ENCODE data around the gene SNX24. TPM values are rescaled to one million over a fixed set of nuclear protein-coding genes. Genes with fewer than 3 reads are reported as not detected.

SNX24 gene
- total RNA-seq, 1 experiment from 2014 or later = 23.5 TPM

GRCh38 chr5:122978644-122979297, 133.4 kb downstream of the SNX24 start:
- TF ChIP-seq CTCF (IDR thresholded peaks at IDR 0.05; ENCODE audit: unreplicated experiment) = no peak
- H3K27ac Mint-ChIP-seq (ENCODE audit: unreplicated experiment) = no peak overlapping the region
- intact Hi-C loops (cut with micrococcal nuclease; ENCODE audit: unreplicated experiment) = no loop called here

GRCh38 chr5:122981846-122982245, 136.4 kb downstream of the SNX24 start:
- Mint-ChIP-seq H3K27me3 (ENCODE audit: unreplicated experiment) (no peaks in the 10 kb centered on the region), H3K4me3 (ENCODE audit: low read depth, unreplicated experiment) (no peak overlapping the region), H3K36me3 (ENCODE audit: insufficient read depth, unreplicated experiment) (peaks cover 3% of the 10 kb centered on the region), H3K9me3 (ENCODE audit: low read depth, unreplicated experiment) (no peaks in the 10 kb centered on the region), H3K4me1 (ENCODE audit: low read depth, unreplicated experiment) (no peaks in the 10 kb centered on the region), H3K27ac (ENCODE audit: unreplicated experiment) (no peak overlapping the region)
- intact Hi-C loops (cut with micrococcal nuclease; ENCODE audit: unreplicated experiment) = no loop called here
- no TSS peak for BruUV-seq (replicated peaks)
- no peak for DNase-seq
- no peak for TF ChIP-seq CTCF (IDR thresholded peaks at IDR 0.05; ENCODE audit: unreplicated experiment)
- CTCF ChIA-PET = interaction anchor here (0.6 kb wide), 1 partner anchor 183 kb away, joined by 3 read pairs; no protein-coding TSS in a partner anchor

More at GRCh38 chr5:122978644-122979297, 133.4 kb downstream of the SNX24 start:
- no peaks in the 10 kb centered on the region for H3K4me1 Mint-ChIP-seq (ENCODE audit: low read depth, unreplicated experiment)
- H3K9me3 Mint-ChIP-seq (ENCODE audit: low read depth, unreplicated experiment) = no peaks in the 10 kb centered on the region
- peaks cover 3% of the 10 kb centered on the region for H3K36me3 Mint-ChIP-seq (ENCODE audit: insufficient read depth, unreplicated experiment)
- H3K27me3 Mint-ChIP-seq (ENCODE audit: unreplicated experiment) = no peaks in the 10 kb centered on the region
- CTCF ChIA-PET = no interaction called here
- no peak overlapping the region for H3K4me3 Mint-ChIP-seq (ENCODE audit: low read depth, unreplicated experiment)
- no TSS peak for BruUV-seq (replicated peaks)
- DNase-seq = no peak

GRCh38 chr5:122982376-122982775, 137.0 kb downstream of the SNX24 start:
- CTCF ChIA-PET = no interaction called here
- no peaks in the 10 kb centered on the region for H3K4me1 Mint-ChIP-seq (ENCODE audit: low read depth, unreplicated experiment)
- DNase-seq = no peak
- H3K27ac Mint-ChIP-seq (ENCODE audit: unreplicated experiment) = no peak overlapping the region
- TF ChIP-seq CTCF (IDR thresholded peaks at IDR 0.05; ENCODE audit: unreplicated experiment) = no peak
- no peak overlapping the region for H3K4me3 Mint-ChIP-seq (ENCODE audit: low read depth, unreplicated experiment)
- BruUV-seq (replicated peaks) = no TSS peak
- H3K27me3 Mint-ChIP-seq (ENCODE audit: unreplicated experiment) = no peaks in the 10 kb centered on the region
- H3K9me3 Mint-ChIP-seq (ENCODE audit: low read depth, unreplicated experiment) = no peaks in the 10 kb centered on the region
- intact Hi-C loops (cut with micrococcal nuclease; ENCODE audit: unreplicated experiment) = no loop called here
- peaks cover 3% of the 10 kb centered on the region for H3K36me3 Mint-ChIP-seq (ENCODE audit: insufficient read depth, unreplicated experiment)

- no peak for DNase-seq
- intact Hi-C loops (cut with micrococcal nuclease; ENCODE audit: unreplicated experiment) = no loop called here
- no TSS peak for BruUV-seq (replicated peaks)
- no peak overlapping the region for H3K4me3 Mint-ChIP-seq (ENCODE audit: low read depth, unreplicated experiment)
- H3K36me3 Mint-ChIP-seq (ENCODE audit: insufficient read depth, unreplicated experiment) = peaks cover 3% of the 10 kb centered on the region
- no peaks in the 10 kb centered on the region for H3K27me3 Mint-ChIP-seq (ENCODE audit: unreplicated experiment)
- no peaks in the 10 kb centered on the region for H3K9me3 Mint-ChIP-seq (ENCODE audit: low read depth, unreplicated experiment)
- H3K4me1 Mint-ChIP-seq (ENCODE audit: low read depth, unreplicated experiment) = no peaks in the 10 kb centered on the region
- no peak for TF ChIP-seq CTCF (IDR thresholded peaks at IDR 0.05; ENCODE audit: unreplicated experiment)
- no peak overlapping the region for H3K27ac Mint-ChIP-seq (ENCODE audit: unreplicated experiment)
- CTCF ChIA-PET = no interaction called here
These were observed 139.0 kb downstream of the SNX24 start for GRCh38 chr5:122984425-122984824.
